H1 (cell line): ENCODE results near the gene KSR2. TPM values are rescaled to one million over a fixed set of nuclear protein-coding genes. Genes with fewer than 3 reads are reported as not detected.

Experiments
- HDAC2 ChIP-seq, 2 experiments: fragments of 300-600 bp in 1 of 2; sonication (generic) in 1 of 2; IDR thresholded peaks; 2 replicates each; pipeline ENCODE4 v1.6.1; 2011 to 2012; ENCODE audit warnings: low read depth in 2 of 2, low read length in 2 of 2, mild to moderate bottlenecking in 2 of 2, moderate library complexity in 2 of 2, borderline replicate concordance in 1 of 2, inconsistent platforms in 1 of 2
- KDM1A ChIP-seq: fragments of 200-600, 300-600 bp; sonication (generic); IDR thresholded peaks from 2 replicates; pipeline ENCODE4 v1.7.1; 2016; ENCODE audit warnings: mild to moderate bottlenecking, low read length, borderline replicate concordance
- MAX ChIP-seq: IDR thresholded peaks from 2 replicates; pipeline ENCODE4 v1.6.1; 2012; ENCODE audit warnings: inconsistent platforms
- PHF8 ChIP-seq: fragments of 200-600 bp; sonication (generic); conservative IDR thresholded peaks from 2 replicates; pipeline ENCODE4 v1.7.1; 2012; ENCODE audit warnings: low read depth, mild to moderate bottlenecking, inconsistent platforms, low read length, moderate library complexity
- RNF2 ChIP-seq: fragments of 200-900, 300-1000 bp; sonication (generic); IDR thresholded peaks from 2 replicates; pipeline ENCODE4 v1.7.1; 2016; ENCODE audit warnings: borderline replicate concordance, low read depth, mild to moderate bottlenecking, antibody characterized with exemption, low read length; ENCODE audit not compliant: poor library complexity, severe bottlenecking; ENCODE audit errors: missing control alignments
- SRF ChIP-seq: IDR thresholded peaks from 2 replicates; pipeline ENCODE4 v1.6.1; 2011; ENCODE audit warnings: mild to moderate bottlenecking, low read depth, low read length, moderate library complexity
- USF2 ChIP-seq: IDR thresholded peaks from 2 replicates; pipeline ENCODE4 v1.6.1; 2011; ENCODE audit warnings: low read length, improper control_type of control experiment
- polyA plus RNA-seq, 7 experiments: library from polyadenylated mRNA; depleted of rRNA in 3 of 7; stranded (reverse) in 5 of 7; unstranded in 2 of 7; fragments of >200 nt in 5 of 7; fragments of 200-250 nt in 2 of 7; gene quantifications; 1 replicate in 5 of 7; 2 replicates in 1 of 7; 4 replicates in 1 of 7; pipeline versions ENCODE4 v1.2.1 to v1.2.3, GENCODE V29; 2011 to 2013; ENCODE audit warnings: missing spikeins in 2 of 7, mixed read lengths in 2 of 7
- total RNA-seq: library from RNA; stranded (reverse); fragmentation: NEBNext Ultra II Directional; extraction: Animal tissue kit (Norgen Biotek cat#: 25700); gene quantifications from 2 replicates; pipeline ENCODE4 v1.2.1, GENCODE V29; 2021

KSR2 gene
- total and polyA plus RNA-seq, 2 of the 8 experiments (the other 6 are each of a cell fraction or from before 2014, with no cell fraction given): 0.74 to 2.2 TPM

DNA sequence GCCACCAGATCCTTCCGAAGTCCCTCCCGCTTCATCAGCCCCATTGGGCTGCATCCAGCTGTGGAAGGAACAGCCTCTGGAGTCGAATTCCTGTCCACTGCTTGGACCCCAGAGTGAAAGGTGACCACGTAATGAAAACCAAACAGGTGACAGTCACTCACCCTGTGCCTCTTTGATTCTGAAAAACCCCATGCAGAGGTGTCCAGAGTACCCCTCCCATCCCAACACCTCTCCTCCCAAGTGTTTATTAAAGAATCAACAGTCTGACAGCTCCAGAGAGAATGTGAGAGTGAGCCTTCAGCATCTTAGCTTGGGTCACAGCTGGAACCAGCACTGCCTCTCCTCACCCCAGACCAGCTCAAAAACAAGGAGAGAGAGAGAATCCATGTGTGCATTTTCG, 428.8 kb downstream of the KSR2 start (continued):
- TF ChIP-seq MAX: no peak
- no peak for TF ChIP-seq RNF2
- TF ChIP-seq SRF: no peak
- TF ChIP-seq USF2: no peak
- TF ChIP-seq KDM1A: no peak
- TF ChIP-seq HDAC2 (IDR thresholded peaks at IDR 0.05; ENCODE audit: borderline replicate concordance in 1 of 2, low read depth in 2 of 2, low read length in 2 of 2): no peak
- TF ChIP-seq PHF8: no peak
